GM03348 (cell line): ENCODE data around the gene ZNF543.
"Not testable (repeated sequence)": the region's sequence is repeated elsewhere in the genome, so short reads cannot be mapped to it uniquely, and the experiment has no call there.

Source experiments
- DNase-seq: peaks from one replicate; pipeline ENCODE4 v3.0.0; 2012; ENCODE audit warnings: low spot score

Gene ZNF543

GRCh38 chr19:57320180-57321084 lies at the start of gene ZNF543:
ZNF543 (plus strand) TSS chr19:57320472; CDS start chr19:57320854, 382 bp downstream.
- peak; percentile 97 for DNase-seq

- no peak for DNase-seq
Measured at GRCh38 chr19:57271280-57271679, 49.0 kb upstream of the ZNF543 start.

GRCh38 chr19:57273014-57273413 lies 47.3 kb upstream of the ZNF543 start:
- no peak for DNase-seq

DNA sequence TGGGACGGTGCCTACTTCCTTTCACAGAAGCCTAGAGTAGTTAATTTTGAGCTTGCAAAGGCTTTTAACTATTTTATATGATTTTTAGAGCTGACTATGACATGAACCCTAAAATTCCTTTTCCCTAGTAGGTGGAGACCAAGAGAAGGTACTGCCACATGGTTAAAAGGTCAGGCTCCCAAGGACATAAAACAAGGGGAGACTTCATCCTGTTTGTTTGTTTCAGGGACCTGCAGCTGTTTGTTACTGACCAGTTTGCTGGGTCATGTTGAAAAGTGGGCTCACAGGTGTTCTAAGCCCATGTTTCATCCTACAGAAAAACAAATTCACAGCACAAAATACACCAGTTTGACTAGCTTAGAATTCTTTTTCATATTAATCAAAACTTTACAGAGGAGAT lies 43.8 kb upstream of the ZNF543 start:
- no peak for DNase-seq

GRCh38 chr19:57278481-57278880 lies 41.8 kb upstream of the ZNF543 start:
- not testable (repeated sequence) for DNase-seq

DNA sequence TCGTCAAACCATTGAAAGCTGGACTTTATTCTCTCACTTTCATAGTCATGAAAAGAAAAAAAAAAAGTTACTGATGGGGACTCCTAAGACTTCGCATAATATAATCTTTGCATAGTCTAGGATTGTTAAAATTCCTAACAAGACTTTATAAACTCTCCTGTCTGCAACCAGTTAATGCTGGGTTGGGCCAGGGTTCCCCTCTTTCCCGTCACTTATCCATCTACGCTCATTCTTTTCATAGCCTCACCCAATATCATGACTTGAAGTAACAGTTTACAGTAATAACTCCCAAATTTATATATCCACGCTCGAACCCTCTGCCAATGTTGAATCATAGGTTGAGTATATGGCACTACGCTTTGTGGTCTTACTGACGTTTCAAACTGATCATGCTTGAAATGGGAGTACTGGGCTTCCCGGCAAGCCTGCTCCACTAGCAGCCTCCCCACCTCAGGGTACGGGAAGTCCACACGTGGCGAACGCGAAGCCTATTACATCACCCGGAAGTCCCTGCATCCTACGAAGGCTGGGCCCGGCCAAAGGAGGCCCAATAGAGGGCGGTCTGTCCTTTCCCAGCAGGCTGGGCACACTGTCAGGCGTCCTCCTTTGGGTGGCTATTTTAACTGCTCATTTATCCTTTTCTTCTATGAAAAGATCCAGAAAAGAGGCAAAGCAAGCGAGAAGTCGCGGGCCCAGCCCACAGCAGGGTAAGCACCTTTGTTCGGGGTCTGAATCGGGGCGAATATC lies 40.7 kb upstream of the ZNF543 start:
- DNase-seq: peak; percentile 94

GRCh38 chr19:57280165-57280961 lies 39.9 kb upstream of the ZNF543 start, which contains the start of gene ZNF460:
ZNF460 (plus strand) TSS chr19:57280485; CDS start chr19:57280807, 322 bp downstream.
- DNase-seq: peak; percentile 95

DNA sequence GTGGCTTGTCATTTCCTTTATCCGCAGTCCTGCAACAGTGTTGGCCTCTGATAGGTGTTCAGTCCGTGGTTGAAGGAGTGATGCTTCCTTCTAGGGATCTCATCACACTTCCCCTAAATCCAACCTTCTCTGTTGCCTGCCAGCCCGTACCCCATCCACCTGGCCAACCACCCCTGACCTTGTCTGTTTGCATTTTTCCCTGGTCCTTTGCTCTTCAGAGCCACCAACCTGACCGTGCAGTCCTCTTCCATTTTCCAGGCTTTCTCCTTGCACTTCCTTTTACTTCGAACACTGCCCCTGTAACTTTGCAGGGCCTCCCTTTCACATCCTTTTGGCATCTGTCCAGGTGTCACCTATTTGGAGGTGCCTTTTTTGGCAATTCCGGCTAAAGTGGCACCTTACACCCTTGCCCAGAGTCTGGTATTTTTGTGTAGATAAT lies 39.3 kb upstream of the ZNF543 start:
- DNase-seq: peak; percentile 16

- no peak for DNase-seq
Measured at GRCh38 chr19:57282011-57282643, 38.1 kb upstream of the ZNF543 start.

DNA sequence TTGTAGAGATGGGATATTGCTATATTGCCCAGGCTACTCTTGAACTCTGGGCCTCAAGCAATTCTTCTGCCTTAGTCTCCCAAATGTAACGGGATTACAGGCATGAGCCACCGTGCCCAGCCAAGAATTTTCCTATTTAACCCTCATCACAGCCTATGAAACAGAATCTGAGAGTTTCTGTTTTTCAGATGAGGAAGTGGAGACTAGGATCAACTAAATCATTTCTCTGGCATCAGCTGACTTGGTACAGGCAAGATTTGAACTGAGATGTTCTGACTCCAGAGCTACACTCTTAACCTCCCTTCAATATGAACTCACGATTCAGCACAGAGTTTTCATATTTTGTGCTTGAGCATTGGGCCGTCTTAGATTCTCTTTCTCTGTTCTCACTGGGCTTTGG lies 31.9 kb upstream of the ZNF543 start:
- no peak for DNase-seq

DNA sequence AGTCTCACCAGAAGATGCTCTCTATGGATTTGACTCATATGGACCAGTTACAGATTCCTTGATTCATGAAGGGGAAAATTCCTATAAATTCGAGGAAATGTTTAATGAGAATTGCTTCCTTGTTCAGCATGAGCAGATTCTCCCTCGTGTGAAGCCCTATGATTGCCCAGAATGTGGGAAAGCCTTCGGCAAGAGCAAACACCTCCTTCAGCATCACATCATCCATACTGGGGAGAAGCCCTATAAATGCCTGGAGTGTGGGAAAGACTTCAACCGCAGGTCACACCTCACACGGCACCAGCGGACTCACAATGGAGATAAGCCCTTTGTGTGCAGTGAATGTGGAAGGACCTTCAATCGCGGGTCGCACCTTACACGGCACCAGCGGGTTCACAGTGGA lies 29.3 kb upstream of the ZNF543 start:
- no peak for DNase-seq

DNA sequence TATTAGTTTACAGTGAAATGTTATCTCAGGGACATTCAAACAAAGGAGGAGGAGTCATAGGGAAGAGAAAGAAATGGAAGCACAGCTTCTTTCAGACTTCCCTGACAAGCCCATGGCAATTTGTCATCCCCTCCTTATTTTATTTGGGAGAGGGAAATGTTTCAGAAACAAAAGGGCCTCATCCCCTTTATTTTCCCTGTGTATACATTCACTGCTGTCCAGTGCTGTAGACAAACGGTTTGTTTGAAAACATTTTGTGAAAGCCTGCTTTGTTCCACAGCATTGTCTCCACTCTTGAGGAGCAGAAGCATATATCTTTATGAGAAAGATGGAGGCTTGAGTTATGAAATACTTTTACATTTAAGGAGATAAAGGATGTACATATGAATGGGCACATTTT lies 27.7 kb upstream of the ZNF543 start:
- no peak for DNase-seq

- no peak for DNase-seq
Measured at GRCh38 chr19:57293719-57294118, 26.6 kb upstream of the ZNF543 start.

- DNase-seq: peak; percentile 90
Measured at GRCh38 chr19:57302020-57302465, 18.2 kb upstream of the ZNF543 start.

GRCh38 chr19:57302727-57303401 lies 17.4 kb upstream of the ZNF543 start:
- DNase-seq: no peak

GRCh38 chr19:57305056-57305455 lies 15.2 kb upstream of the ZNF543 start:
- DNase-seq: no peak

- DNase-seq: no peak
Measured at GRCh38 chr19:57308514-57308913, 11.8 kb upstream of the ZNF543 start.

DNA sequence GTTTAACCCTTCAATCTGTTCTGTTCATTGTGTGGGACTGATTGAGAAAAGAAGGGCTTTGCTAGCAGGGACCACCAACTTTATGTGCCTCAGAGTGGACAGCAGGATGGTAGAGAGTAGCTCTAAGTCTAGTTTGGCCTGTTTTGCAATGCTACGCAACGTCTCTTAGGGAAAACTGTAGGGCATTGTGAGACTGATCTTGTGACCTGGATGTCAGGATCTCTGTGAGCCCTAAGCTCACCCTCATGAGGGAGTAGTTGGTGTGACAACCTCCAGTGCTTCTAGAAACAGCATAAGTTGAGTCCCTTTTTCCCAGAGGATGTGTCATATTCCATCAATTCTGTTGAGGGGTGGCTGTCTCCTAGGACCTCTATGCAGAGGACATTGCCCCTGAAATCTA lies 9.5 kb upstream of the ZNF543 start:
- no peak for DNase-seq

DNA sequence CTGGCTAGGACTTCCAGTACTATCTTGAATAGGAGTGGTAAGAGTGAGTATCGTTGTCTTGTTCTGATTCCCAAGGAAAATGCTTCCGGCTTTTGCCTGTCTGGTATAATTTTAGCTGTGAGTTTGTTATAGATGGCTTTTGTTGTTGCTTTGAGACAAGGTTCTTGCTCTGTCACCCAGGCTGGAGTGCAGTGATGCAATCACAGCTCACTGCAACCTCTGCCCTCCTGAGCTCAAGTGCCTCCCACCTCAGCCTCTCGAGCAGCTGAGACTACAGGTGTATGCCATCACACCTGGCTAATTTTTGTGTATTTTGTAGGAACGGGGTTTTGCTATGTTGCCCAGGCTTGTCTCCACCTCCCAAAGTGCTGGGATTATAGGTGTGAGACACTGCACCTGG lies 6.1 kb upstream of the ZNF543 start:
- no peak for DNase-seq

GRCh38 chr19:57317503-57317902 lies 2.8 kb upstream of the ZNF543 start:
- no peak for DNase-seq

DNA sequence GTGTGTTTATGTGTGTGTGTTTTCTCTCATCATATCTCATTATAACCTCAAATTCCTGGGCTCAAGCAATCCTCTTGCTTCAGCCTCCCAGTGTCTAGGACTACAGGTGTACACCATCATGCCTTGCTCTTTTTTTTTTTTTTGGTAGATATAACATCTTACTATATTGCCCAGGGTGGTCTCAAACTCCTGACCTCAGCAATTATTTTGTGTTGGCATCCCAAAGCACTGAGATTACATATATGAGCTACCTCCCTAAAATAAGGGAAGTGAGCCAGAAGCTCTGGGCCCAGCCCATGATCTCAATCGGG lies 448 bp upstream of the ZNF543 start:
- DNase-seq: no peak
